GM21619 (cell line): ENCODE results near the gene ARID5B.

Source experiments
- ATAC-seq: cut with Tn5 transposase; IDR thresholded peaks from one replicate; pipeline ENCODE4 v1.9.1; 2021; ENCODE audit not compliant: unreplicated experiment

Gene ARID5B

DNA sequence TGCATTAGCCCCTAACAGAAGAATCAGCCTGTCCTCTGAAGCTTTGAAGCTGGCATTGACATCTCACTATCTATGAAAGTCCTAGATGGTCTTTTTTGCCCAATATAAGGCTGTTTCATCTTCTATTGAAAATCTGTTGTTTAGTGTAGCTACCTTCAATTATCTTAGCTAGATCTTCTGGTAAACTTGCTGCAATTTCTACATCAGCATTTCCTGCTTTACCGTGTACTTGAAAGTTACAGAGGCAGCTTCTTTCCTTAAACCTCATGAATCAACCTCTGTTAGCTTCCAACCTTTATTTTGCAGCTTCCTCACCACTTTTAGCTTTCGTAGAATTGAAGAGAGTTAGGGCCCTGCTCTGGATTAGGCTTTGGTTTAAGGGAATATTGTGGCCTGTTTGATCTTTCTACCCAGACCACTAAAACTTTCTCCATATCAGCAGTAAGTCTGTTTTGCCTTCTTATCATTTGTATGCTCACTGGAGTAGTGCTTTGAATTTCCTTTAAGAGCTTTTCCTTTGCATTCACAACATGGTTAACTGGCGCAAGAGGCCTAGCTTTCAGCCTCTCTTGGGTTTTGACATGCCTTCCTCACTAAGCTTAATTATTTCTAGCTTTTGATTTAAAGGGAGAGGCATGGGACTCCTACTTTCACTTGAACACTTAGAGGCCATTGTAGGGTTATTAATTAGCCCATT is 32.5 kb downstream of the ARID5B start:
- no peak for ATAC-seq

GRCh38 chr10:61935077-61935476 is 33.6 kb downstream of the ARID5B start:
- ATAC-seq, result no peak

GRCh38 chr10:61936770-61937169 is 35.3 kb downstream of the ARID5B start:
- no peak for ATAC-seq

GRCh38 chr10:61937631-61938351 is 36.3 kb downstream of the ARID5B start:
- ATAC-seq, result no peak

GRCh38 chr10:61939902-61940301 is 38.4 kb downstream of the ARID5B start:
- ATAC-seq, result no peak

GRCh38 chr10:61941202-61941681 is 39.7 kb downstream of the ARID5B start:
- ATAC-seq, result no peak

DNA sequence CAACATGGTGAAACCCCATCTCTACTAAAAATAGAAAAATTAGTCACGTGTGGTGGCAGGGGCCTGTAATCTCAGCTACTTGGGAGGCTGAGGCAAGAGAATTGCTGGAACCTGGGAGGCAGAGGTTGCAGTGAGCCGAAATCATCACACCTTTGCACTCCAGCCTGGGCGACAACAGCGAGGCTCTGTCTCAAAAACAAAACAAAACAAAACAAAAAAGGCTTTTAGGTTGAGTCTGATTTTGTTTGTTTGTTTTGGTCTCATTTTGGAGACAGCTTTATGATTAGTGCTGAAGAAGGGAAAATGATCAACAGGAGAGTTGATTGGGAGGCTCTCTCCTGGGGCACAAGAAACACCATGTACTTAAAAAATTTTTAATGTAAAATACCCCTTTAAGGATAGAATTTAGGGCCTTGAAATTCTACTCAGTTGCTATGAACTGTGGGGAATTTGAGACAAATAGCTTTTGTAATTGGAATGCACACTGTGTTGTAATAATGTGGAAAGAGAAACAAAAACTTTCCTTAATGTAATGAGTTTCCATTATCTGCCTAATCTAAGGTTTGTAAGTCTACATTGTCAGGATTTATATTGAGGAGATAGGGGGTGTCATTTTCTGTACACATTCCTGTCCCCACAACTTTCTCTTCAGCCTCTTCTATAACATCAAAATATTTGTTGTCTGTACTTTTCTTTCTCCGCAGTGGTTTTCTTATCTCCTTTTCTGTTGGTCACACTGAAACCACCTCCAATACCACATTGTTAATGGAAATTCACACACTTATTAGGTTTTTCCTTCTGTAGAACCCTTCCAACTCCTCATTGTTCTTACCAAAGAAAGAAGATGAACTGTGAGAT is 41.3 kb downstream of the ARID5B start:
- ATAC-seq, result no peak

DNA sequence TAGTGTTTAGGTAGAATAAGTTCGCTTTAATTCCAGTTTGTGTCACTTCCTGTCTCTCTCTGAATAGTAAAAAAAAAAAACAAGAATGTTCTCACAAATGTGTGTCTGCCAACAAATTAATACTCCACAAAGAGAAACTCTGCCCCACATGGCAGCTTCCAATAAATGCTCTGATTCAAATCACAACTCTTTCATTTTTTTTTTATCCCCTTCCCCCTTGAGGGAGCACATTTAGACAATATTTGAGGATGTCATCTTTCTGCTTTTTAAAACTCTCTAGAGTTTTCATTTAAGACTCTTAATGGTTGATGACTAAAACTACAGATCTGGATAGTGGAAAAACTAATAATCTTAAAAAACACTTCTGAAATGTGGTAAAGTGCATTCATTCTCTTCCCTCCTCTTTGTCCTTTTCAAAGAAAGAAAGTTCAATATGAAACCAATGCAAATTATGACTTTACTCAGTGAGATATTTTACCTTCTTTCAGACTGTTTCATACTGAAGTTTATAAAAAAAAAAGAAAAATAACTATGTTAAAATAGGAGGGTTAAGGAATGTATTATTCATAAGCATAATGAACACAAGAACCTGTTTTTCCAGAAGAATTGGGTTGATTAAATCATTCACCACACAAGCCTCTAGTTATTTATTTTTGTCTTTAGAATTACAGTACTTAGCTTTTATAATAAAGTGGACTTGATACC is 42.3 kb downstream of the ARID5B start:
- peak; percentile 47 for ATAC-seq

DNA sequence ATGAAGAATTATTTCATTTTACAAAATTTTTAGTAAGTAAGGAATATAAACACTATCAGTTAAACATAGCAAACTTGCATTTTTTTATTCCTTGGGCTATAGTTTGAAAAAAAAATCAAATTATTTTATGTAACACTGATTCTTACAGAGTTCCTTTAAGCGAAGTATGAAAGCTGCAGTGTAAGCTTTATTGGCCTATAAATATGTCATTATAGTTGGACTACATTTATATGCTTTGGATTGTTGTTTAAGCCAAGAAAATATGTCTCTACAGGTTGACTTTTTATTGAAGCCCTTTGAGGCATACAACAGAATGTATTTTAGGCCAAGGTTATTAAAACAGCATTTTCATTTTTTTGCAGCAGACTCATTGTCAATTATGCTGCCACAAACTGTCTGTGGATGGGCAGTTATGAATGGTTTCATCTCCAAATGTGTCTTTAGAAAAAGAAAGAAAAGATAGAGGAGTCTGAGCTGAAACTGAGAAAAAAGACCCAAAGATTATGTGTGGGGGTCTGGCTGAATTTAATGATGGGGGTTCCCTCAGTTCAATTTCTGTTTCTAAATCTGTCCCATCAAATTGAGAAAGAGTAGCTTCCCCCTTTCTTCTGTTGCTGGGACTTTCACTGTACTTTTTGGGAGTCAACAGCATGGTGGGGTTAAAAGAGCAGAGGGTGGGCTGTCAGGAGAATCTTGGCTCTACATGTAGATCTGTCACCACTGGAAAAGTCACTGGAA is 43.1 kb downstream of the ARID5B start:
- ATAC-seq, result no peak

GRCh38 chr10:61949687-61950086 is 48.2 kb downstream of the ARID5B start:
- no peak for ATAC-seq

DNA sequence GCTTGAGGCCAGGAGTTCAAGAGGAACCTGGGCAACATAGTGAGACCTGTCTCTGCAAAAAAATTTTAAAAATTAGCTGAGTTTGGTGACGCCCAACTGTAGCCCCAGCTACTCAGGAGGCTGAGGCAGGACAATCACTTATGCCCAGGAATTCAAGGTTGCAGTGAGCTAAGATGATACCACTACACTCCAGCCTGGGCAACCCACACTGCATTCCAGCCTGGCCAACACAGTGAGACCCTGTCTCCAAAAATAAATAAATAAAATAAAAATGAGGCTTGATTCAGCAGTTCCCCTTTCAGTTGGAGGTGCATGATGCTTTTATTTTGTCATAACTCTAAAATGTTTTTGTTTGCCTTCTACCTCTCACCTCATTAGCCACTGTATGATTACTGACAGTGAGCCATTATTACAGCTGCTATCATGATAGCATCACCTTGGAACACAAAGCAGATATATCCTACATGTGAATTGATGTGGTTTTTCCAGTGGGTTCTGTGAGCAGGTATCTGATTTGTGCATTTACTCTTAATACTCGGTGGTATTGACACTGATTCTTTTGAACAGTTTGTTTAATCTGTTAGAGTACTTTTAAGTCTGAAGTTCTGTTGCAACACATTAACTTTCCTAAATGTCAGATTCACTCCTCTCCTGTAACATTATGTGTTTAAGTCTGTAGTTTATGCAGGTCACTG is 49.1 kb downstream of the ARID5B start:
- no peak for ATAC-seq

DNA sequence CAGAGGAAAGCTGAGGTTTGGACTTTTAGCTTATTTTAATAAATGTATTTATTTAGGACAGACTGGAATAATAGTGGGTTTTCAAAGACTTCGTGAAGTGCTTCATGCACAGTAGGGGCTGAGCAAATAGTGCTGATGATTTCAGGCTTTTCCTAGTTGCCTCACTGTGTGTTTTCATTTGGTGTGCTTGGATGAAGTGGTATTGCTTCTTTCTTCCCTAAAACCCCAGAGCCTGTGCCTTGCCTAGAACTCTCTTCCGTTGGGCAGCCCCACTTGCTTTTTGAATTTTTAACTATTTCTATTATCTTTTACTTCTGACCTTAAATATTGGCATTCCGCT is 49.6 kb downstream of the ARID5B start:
- no peak for ATAC-seq

GRCh38 chr10:61952028-61952674 is 50.7 kb downstream of the ARID5B start:
- ATAC-seq, result no peak

GRCh38 chr10:61953183-61953582 is 51.7 kb downstream of the ARID5B start:
- ATAC-seq, result no peak

- no peak for ATAC-seq
These were observed 56.3 kb downstream of the ARID5B start for GRCh38 chr10:61957806-61958205.

GRCh38 chr10:61958311-61958710 is 56.8 kb downstream of the ARID5B start:
- ATAC-seq, result no peak

- no peak for ATAC-seq
These were observed 57.3 kb downstream of the ARID5B start for GRCh38 chr10:61958805-61959204.

DNA sequence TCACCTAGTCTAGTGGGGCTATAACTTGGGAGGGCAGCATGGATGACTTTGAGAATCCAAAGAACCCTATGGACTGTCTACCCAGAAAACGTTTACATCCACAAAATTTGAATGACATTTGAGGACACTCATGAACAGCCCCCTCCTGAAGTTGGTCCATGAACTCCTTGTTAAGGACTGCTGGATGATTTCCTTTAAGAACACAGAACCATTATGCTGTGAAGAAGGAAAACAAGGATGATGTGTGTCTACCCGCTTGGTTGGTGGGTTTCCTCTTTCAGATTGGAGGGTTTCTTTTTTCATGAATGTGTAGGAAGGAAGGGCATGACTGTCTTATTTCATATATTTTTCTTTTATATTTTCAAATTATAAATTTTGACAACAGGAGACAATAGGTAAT is 58.3 kb downstream of the ARID5B start:
- ATAC-seq, result no peak

DNA sequence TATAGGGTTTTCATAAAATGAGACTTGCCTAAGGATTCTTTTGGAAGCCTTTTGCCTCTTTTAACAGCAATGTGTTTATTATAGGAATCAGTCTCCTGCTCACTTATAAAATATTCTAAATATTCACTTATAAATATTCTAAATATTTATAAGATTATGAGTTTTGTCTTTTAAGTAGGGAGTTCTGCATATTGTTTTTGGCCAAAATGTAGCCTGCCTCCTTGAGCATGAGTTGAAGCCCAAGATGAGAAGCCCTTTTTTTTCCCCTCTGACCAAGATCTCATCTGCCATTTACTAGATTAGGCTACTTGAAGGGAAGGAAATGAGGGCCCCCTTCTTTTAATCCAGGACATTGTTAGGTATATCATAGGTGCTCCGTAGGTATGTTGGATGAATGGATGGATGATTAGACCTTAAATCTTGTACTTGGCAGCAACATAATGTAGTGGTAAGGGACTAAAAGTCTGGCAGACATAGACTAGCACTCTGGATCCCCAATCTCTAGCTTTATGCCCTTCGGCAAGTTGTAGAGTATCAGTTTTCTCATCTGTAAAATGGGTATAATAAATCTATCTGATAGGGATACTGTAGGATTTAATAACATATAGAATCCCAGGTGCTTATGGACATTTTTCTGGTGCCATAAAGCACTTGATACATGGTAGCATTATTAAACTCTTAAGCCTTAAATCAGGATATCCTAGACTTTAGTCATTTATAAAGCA is 59.1 kb downstream of the ARID5B start:
- no peak for ATAC-seq
